Tibial artery (tissue), 4 donors: Measurements from ENCODE around the gene LIPF.

Experiments
- DNase-seq, 2 donors: peaks; one replicate each; pipeline ENCODE4 v3.0.0-alpha.2; 2019
- H3K27ac ChIP-seq, 2 donors: fragments of 200-600 bp; sonication (generic) in 1 of 2; 1 replicate in 1 of 2; 2 replicates in 1 of 2; pipeline ENCODE4 v1.5.1; 2018 to 2019; ENCODE audit warnings: mild to moderate bottlenecking in 1 of 2
- H3K27me3 ChIP-seq, 2 donors: fragments of 200-600 bp; sonication (generic) in 1 of 2; one replicate each; pipeline versions ENCODE4 v1.5.1 to v1.6.0; 2016 to 2019
- H3K36me3 ChIP-seq, 3 donors: fragments of 200-600 bp; sonication (generic) in 2 of 3; one replicate each; pipeline ENCODE4 v1.5.1; 2016 to 2019; ENCODE audit warnings: mild to moderate bottlenecking in 2 of 3
- H3K4me1 ChIP-seq, 4 donors: fragments of 200-600 bp; sonication (generic) in 2 of 4; 1 replicate in 3 of 4; 2 replicates in 1 of 4; pipeline ENCODE4 v1.5.1; 2016 to 2019
- H3K4me3 ChIP-seq, 2 donors: fragments of 200-600 bp; sonication (generic) in 1 of 2; 1 replicate in 1 of 2; 2 replicates in 1 of 2; pipeline ENCODE4 v1.5.1; 2018 to 2019; ENCODE audit warnings: mild to moderate bottlenecking in 2 of 2
- H3K9me3 ChIP-seq, 3 donors: fragments of 200-600 bp; sonication (generic) in 1 of 3; one replicate each; pipeline ENCODE4 v1.5.1; 2016 to 2019
- CTCF ChIP-seq, 2 experiments: fragments of 200-600 bp in 1 of 2; fragments of 450-650 bp in 1 of 2; IDR thresholded peaks; one replicate each; pipeline ENCODE4 v1.5.1; 2017 to 2019; ENCODE audit warnings: antibody characterized with exemption in 2 of 2, mild to moderate bottlenecking in 1 of 2, moderate library complexity in 1 of 2
- intact Hi-C: fragments of 100-400 bp; cut with DNase I; formaldehyde crosslinking; loops from one replicate; pipeline ENCODE4 v1.15.0; 2023; ENCODE audit warnings: low total_unique reads

LIPF gene

GRCh38 chr10:88721392-88721791 lies 57.1 kb downstream of the LIPF start:
- no peak overlapping the region for H3K27ac ChIP-seq
- H3K27me3 ChIP-seq = peaks cover 0 to 4% of the 10 kb centered on the region in 2 donors
- H3K4me3 ChIP-seq = no peak overlapping the region
- no peaks in the 10 kb centered on the region for H3K9me3 ChIP-seq
- TF ChIP-seq CTCF (IDR thresholded peaks at IDR 0.05) = no peak
- no peaks in the 10 kb centered on the region for H3K36me3 ChIP-seq
- H3K4me1 ChIP-seq = no peaks in the 10 kb centered on the region
- intact Hi-C loops = no loop called here
- DNase-seq = no peak

- no peak for TF ChIP-seq CTCF (IDR thresholded peaks at IDR 0.05)
- peaks cover 0 to 13% of the 10 kb centered on the region in 2 donors for H3K27me3 ChIP-seq
- no peaks in the 10 kb centered on the region for H3K36me3 ChIP-seq
- no peak overlapping the region for H3K4me3 ChIP-seq
- intact Hi-C loops = no loop called here
- no peak overlapping the region for H3K27ac ChIP-seq
- no peaks in the 10 kb centered on the region for H3K9me3 ChIP-seq
- no peak for DNase-seq
- no peaks in the 10 kb centered on the region for H3K4me1 ChIP-seq
Measured at GRCh38 chr10:88725798-88726197, 61.6 kb downstream of the LIPF start.

GRCh38 chr10:88728107-88728763 lies 64.0 kb downstream of the LIPF start:
- no peaks in the 10 kb centered on the region for H3K36me3 ChIP-seq
- no peak overlapping the region for H3K4me3 ChIP-seq
- H3K9me3 ChIP-seq = no peaks in the 10 kb centered on the region
- intact Hi-C loops = no loop called here
- peaks cover 0 to 9% of the 10 kb centered on the region in 2 donors for H3K27me3 ChIP-seq
- no peak for DNase-seq
- H3K4me1 ChIP-seq = no peaks in the 10 kb centered on the region
- no peak overlapping the region for H3K27ac ChIP-seq
- no peak for TF ChIP-seq CTCF (IDR thresholded peaks at IDR 0.05)
